ENCODE data around the gene NEUROG3. TPM values are rescaled to one million over a fixed set of nuclear protein-coding genes. Genes with fewer than 3 reads are reported as not detected.

The NEUROG3 gene
- total RNA-seq, 4 donors from 2014 or later = 0.60 to 1.1 TPM; not detected in 2

DNA sequence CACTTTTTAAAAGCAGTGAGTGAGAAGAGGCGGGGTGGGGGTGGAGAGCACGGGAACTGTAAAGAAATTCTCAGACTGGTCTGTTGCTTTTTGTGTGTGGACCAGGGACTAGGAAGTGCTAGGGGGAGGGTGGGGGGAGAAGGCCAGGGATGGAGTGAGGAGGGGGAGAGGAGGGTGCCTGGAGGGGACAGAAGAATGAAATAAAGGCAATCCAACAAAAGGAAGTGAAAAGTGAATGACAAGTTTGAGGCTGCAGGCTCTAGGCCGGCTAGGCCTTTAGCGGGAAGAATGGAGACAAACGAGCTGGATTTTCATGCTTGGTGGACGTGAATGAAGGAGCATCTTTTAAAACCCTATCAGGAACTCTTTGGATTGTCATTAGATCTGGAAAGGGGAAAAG lies 13.7 kb downstream of the NEUROG3 start:
- ATAC-seq (ENCODE audit: low FRiP score) (no peak), DNase-seq (ENCODE audit: low spot score) (no peak)
- TF ChIP-seq, protein P1, sequence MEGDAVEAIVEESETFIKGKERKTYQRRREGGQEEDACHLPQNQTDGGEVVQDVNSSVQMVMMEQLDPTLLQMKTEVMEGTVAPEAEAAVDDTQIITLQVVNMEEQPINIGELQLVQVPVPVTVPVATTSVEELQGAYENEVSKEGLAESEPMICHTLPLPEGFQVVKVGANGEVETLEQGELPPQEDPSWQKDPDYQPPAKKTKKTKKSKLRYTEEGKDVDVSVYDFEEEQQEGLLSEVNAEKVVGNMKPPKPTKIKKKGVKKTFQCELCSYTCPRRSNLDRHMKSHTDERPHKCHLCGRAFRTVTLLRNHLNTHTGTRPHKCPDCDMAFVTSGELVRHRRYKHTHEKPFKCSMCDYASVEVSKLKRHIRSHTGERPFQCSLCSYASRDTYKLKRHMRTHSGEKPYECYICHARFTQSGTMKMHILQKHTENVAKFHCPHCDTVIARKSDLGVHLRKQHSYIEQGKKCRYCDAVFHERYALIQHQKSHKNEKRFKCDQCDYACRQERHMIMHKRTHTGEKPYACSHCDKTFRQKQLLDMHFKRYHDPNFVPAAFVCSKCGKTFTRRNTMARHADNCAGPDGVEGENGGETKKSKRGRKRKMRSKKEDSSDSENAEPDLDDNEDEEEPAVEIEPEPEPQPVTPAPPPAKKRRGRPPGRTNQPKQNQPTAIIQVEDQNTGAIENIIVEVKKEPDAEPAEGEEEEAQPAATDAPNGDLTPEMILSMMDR (IDR thresholded peaks at IDR 0.05) = no peak

- TF ChIP-seq, protein P1 (IDR thresholded peaks at IDR 0.05) = no peak
- DNase-seq (ENCODE audit: low spot score) (no peak), ATAC-seq (ENCODE audit: low FRiP score) (no peak)
Observed at GRCh38 chr10:69558559-69558958, 14.7 kb downstream of the NEUROG3 start.

- TF ChIP-seq, protein P1 (IDR thresholded peaks at IDR 0.05) = no peak
- no peak for DNase-seq (ENCODE audit: low spot score)
- no peak for ATAC-seq (ENCODE audit: low FRiP score)
Observed at GRCh38 chr10:69554611-69555010, 18.6 kb downstream of the NEUROG3 start.

DNA sequence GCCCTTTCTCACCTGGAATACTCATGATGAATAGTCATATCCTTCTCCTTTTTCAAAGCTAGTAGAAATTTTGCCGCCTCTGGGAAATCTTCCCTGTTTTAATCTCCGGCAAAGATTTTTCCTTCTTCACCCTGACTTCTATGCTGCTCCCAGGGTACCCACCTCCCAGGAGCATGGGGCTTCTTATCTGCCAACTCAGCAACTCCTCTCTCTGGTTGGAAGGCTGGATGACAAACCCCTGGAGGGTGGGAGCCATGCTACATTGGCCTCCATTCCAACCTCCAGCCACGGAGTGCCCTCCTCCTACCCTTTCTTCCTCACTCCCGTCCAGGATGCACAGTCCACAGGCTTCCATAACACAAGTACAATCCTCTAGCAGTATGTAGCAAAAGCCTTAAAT lies 19.9 kb downstream of the NEUROG3 start:
- TF ChIP-seq, protein P1 (IDR thresholded peaks at IDR 0.05) = no peak
- DNase-seq (ENCODE audit: low spot score) = no peak
- no peak for ATAC-seq (ENCODE audit: low FRiP score)

DNA sequence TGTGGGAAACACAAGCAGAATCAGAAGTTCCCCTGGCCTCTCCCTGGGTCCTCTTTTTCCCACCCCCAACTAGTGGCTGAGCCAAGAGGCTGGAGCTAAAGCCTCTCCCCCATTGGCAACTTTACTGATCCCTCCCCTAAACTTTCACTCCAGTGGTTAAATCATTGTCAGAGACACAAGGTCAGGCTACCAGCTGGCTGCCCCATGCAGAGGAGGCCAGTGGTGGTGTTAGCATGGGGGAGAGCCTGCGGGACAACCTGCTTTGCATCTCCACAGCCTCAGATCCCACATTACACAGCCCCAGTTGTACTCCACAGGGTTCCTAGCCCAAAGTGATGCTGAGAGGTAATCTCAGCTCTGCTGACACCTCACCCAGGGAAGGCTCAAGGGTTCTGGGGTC lies 21.0 kb downstream of the NEUROG3 start:
- ATAC-seq (ENCODE audit: low FRiP score) (no peak), DNase-seq (ENCODE audit: low spot score) (no peak)
- TF ChIP-seq, protein P1 (IDR thresholded peaks at IDR 0.05) = no peak

DNA sequence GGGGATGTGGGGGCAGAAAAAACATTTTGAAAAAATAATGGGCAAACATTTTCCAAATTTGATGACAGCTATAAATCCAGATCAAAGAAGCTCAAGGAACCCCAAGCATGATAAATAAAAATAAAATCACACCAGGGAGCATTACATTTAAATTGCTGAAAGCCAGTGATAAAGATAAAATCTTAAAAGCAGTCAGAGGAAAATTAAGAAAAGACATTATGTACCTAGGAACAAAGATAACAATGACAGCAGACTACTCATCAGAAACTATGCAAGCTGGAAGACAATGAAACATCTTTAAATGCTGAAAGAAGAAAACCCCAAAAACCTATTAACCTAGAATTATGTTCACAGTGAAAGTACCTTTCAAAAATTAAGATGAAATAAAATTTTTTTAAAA lies 23.3 kb downstream of the NEUROG3 start:
- ATAC-seq (ENCODE audit: low FRiP score) = no peak

GRCh38 chr10:69541463-69541862 lies 31.8 kb downstream of the NEUROG3 start:
- no peak for ATAC-seq (ENCODE audit: low FRiP score)
- TF ChIP-seq, protein P1 (IDR thresholded peaks at IDR 0.05) = no peak
- DNase-seq (ENCODE audit: low spot score) = no peak

More for the DNA sequence above, 23.3 kb downstream of the NEUROG3 start:
- TF ChIP-seq, protein P1 (IDR thresholded peaks at IDR 0.05) = no peak
- DNase-seq (ENCODE audit: low spot score) = no peak

Data from omental fat pad (tissue), 4 donors.